Measurements from ENCODE around the gene LEFTY1. TPM values are rescaled to one million over a fixed set of nuclear protein-coding genes. Genes with fewer than 3 reads are reported as not detected.

LEFTY1 gene
- total and polyA plus RNA-seq, 9 of the 15 experiments (the other 6 are each of a cell fraction or from before 2014, with no cell fraction given) = 0.07 to 0.24 (median 0.17) TPM; not detected in 5

DNA sequence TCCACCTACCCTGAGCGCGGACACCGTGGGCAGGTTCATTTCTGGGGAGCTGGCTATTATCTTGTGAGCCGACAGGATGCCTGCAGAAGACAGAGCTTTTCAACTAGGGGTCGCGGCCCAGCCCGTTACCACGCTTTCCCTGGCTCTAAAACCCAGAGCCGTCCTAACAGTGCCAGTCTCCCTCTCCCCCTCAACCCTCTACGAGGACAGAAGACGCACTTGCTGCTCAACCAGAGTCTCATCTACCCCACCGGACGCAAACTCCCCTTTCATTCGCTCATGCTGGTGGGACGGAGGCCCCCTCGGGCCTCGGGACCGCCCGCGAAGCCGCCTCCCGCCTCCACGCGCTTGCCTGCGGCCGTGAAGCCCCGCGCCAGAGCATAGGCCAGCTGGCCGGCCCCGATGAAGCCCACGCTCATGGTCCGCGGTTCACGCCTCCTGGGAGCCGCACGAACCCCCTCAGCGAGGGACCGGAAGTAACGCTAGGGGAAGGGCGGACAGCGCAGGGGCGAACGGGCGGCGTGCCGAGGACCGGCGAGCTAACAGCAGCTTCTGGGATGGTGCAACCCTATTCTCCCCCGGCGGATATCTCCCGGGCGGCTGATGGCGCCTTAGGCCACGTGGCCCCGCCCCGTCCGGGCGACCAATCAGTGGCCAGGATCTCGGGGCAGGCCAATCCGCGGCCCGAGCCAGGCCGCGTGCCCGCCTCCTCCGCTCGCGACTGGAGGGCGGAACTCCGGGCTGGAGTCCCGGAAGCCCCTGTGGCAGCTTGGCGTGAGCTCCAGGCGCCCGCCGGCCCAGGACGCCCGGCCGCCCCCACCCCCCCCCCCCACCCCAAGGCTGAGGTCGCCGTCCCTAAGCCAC lies 35.0 kb upstream of the LEFTY1 start, which contains the start of gene PYCR2 (continued):
- TF ChIP-seq CC2D1A (IDR thresholded peaks at IDR 0.05) (no peak), SP2 (IDR thresholded peaks at IDR 0.05; ENCODE audit: extremely low read depth, low read depth, low read length, poor library complexity, severe bottlenecking) (peak; percentile 79), MAFF (IDR thresholded peaks at IDR 0.05; ENCODE audit: low read length) (no peak), ZC3H11A (IDR thresholded peaks at IDR 0.05; ENCODE audit: low read depth, low read length) (no peak), RAD51 (IDR thresholded peaks at IDR 0.05; ENCODE audit: borderline replicate concordance, low read depth) (peak; percentile 94), GABPA (tag; conservative IDR thresholded peaks at IDR 0.05; ENCODE audit: low read depth) (peak; percentile 95), PTRF (tag; IDR thresholded peaks at IDR 0.05) (no peak), NONO (IDR thresholded peaks at IDR 0.05; ENCODE audit: low read depth in 2 of 2, low read length in 1 of 2) (peak; percentile 56 to 57; a peak in 1 of 4 replicates), MAZ (CRISPR knock-in tag; conservative IDR thresholded peaks at IDR 0.05 in 1 of 2, IDR thresholded peaks at IDR 0.05 in 1 of 2) (peak; percentile 72 to 79), MAFK (IDR thresholded peaks at IDR 0.05; ENCODE audit: low read length) (0 out of 2 replicates have a peak, but pooled peaks have one; percentile 3), RFX5 (IDR thresholded peaks at IDR 0.05; ENCODE audit: low read depth, low read length) (no peak), HEY1 (CRISPR knock-in tag; IDR thresholded peaks at IDR 0.05; ENCODE audit: borderline replicate concordance) (no peak), MCM5 (IDR thresholded peaks at IDR 0.05; ENCODE audit: low read depth) (no peak), KLF13 (tag; IDR thresholded peaks at IDR 0.05; ENCODE audit: borderline replicate concordance, low read depth) (peak; percentile 87)
- TF ChIP-seq, protein P1, sequence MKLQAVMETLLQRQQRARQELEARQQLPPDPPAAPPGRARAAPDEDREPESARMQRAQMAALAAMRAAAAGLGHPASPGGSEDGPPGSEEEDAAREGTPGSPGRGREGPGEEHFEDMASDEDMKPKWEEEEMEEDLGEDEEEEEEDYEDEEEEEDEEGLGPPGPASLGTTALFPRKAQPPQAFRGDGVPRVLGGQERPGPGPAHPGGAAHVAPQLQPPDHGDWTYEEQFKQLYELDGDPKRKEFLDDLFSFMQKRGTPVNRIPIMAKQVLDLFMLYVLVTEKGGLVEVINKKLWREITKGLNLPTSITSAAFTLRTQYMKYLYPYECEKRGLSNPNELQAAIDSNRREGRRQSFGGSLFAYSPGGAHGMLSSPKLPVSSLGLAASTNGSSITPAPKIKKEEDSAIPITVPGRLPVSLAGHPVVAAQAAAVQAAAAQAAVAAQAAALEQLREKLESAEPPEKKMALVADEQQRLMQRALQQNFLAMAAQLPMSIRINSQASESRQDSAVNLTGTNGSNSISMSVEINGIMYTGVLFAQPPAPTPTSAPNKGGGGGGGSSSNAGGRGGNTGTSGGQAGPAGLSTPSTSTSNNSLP (IDR thresholded peaks at IDR 0.05; ENCODE audit: borderline replicate concordance, low read depth, low read length) = no peak
- TF ChIP-seq, protein P2, sequence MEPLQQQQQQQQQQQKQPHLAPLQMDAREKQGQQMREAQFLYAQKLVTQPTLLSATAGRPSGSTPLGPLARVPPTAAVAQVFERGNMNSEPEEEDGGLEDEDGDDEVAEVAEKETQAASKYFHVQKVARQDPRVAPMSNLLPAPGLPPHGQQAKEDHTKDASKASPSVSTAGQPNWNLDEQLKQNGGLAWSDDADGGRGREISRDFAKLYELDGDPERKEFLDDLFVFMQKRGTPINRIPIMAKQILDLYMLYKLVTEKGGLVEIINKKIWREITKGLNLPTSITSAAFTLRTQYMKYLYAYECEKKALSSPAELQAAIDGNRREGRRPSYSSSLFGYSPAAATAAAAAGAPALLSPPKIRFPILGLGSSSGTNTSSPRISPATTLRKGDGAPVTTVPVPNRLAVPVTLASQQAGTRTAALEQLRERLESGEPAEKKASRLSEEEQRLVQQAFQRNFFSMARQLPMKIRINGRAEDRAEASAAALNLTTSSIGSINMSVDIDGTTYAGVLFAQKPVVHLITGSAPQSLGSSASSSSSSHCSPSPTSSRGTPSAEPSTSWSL (CRISPR knock-in tag; IDR thresholded peaks at IDR 0.05; ENCODE audit: borderline replicate concordance) = no peak
- TF ChIP-seq, protein P3, sequence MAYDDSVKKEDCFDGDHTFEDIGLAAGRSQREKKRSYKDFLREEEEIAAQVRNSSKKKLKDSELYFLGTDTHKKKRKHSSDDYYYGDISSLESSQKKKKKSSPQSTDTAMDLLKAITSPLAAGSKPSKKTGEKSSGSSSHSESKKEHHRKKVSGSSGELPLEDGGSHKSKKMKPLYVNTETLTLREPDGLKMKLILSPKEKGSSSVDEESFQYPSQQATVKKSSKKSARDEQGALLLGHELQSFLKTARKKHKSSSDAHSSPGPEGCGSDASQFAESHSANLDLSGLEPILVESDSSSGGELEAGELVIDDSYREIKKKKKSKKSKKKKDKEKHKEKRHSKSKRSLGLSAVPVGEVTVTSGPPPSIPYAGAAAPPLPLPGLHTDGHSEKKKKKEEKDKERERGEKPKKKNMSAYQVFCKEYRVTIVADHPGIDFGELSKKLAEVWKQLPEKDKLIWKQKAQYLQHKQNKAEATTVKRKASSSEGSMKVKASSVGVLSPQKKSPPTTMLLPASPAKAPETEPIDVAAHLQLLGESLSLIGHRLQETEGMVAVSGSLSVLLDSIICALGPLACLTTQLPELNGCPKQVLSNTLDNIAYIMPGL (CRISPR knock-in tag; IDR thresholded peaks at IDR 0.05) = peak; percentile 71; the same call in 1 of the 2 replicates
- TF ChIP-seq, protein P4, sequence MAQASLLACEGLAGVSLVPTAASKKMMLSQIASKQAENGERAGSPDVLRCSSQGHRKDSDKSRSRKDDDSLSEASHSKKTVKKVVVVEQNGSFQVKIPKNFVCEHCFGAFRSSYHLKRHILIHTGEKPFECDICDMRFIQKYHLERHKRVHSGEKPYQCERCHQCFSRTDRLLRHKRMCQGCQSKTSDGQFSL (CRISPR knock-in tag; IDR thresholded peaks at IDR 0.05) = peak; percentile 44
- TF ChIP-seq, protein P4 (tag; IDR thresholded peaks at IDR 0.05) = peak in 1 of 2 experiments; percentile 95; a peak in 2 of 4 replicates

All from K562 (cell line).